ENCODE measurements around the gene KANK2.

- TF ChIP-seq RFX5 (IDR thresholded peaks at IDR 0.05; ENCODE audit: low read depth, low read length) (no peak), PATZ1 (CRISPR knock-in tag; IDR thresholded peaks at IDR 0.05) (no peak), REST (IDR thresholded peaks at IDR 0.05; ENCODE audit: borderline replicate concordance in 1 of 2, low read depth in 1 of 2, low read length in 2 of 2) (no peak)
Observed at GRCh38 chr19:11232555-11232954, 35.2 kb upstream of the KANK2 start.

Data from HepG2 (cell line).